ENCODE data around the gene MZB1. TPM values are rescaled to one million over a fixed set of nuclear protein-coding genes. Genes with fewer than 3 reads are reported as not detected.
"Not testable (repeated sequence)": the region's sequence is repeated elsewhere in the genome, so short reads cannot be mapped to it uniquely, and the experiment has no call there.

Gene MZB1
- total RNA-seq, 2 experiments from 2014 or later: 0.42 to 0.63 TPM

DNA sequence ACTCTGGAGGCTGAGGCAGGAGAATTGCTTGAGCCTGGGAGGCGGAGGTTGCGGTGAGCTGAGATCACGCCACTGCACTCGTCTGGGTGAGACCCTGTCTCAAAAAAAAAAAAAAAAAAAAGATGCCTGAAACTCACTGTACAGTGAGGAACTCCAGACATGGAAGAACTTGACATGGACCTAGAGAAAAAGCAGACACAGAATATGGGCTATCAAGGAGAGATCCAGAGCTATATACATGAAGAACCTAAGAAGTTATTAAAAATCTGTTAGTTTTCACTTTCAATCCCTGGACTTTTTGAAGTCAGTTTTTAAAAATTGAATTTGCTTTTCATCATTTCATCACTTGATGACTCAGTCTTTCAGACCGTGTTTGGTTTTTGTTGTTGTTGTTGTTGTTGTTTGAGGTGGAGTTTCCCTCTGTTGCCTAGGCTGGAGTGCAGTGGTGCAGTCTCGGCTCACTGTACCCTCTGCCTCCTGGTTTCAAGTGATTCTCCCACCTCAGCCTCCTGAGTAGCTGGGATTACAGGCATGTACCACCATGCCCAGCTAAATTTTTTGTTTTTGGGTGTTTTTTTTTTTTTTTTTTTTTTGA lies 27.8 kb downstream of the MZB1 start:
- POLR2A ChIA-PET: interaction anchor here (0.6 to 2.4 kb wide), 3 partner anchors 19 to 98 kb away, joined by 3 to 10 read pairs (median 4); partner anchors contain the start of gene PAIP2
- H3K4me3 Mint-ChIP-seq: no peak overlapping the region
- H3K27me3 Mint-ChIP-seq: no peaks in the 10 kb centered on the region

GRCh38 chr5:139360384-139360783 lies 29.3 kb downstream of the MZB1 start:
- H3K4me1 ChIP-seq (ENCODE audit: insufficient read depth, low read length): peaks cover 11% of the 10 kb centered on the region
- H3K36me3 ChIP-seq (ENCODE audit: insufficient read depth, low read length): peaks cover 30% of the 10 kb centered on the region
- H3K9me3 Mint-ChIP-seq: no peaks in the 10 kb centered on the region
- H3K9me3 ChIP-seq (ENCODE audit: control insufficient read depth in 1 of 2, insufficient read depth in 1 of 2, low read length in 2 of 2): no peaks in the 10 kb centered on the region
- intact Hi-C loops (cut with DNase I, micrococcal nuclease): no loop called here
- ChIA-PET CTCF (interaction anchor here (1.2 kb wide), 1 partner anchor 18 kb away, joined by 4 read pairs; the partner anchor contains the start of gene PAIP2), POLR2A (no interaction called here)
- no peaks in the 10 kb centered on the region for H3K27me3 Mint-ChIP-seq
- ATAC-seq (ENCODE audit: poor library complexity) (no peak), DNase-seq (no peak)
- TF ChIP-seq, protein P1, sequence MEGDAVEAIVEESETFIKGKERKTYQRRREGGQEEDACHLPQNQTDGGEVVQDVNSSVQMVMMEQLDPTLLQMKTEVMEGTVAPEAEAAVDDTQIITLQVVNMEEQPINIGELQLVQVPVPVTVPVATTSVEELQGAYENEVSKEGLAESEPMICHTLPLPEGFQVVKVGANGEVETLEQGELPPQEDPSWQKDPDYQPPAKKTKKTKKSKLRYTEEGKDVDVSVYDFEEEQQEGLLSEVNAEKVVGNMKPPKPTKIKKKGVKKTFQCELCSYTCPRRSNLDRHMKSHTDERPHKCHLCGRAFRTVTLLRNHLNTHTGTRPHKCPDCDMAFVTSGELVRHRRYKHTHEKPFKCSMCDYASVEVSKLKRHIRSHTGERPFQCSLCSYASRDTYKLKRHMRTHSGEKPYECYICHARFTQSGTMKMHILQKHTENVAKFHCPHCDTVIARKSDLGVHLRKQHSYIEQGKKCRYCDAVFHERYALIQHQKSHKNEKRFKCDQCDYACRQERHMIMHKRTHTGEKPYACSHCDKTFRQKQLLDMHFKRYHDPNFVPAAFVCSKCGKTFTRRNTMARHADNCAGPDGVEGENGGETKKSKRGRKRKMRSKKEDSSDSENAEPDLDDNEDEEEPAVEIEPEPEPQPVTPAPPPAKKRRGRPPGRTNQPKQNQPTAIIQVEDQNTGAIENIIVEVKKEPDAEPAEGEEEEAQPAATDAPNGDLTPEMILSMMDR (IDR thresholded peaks at IDR 0.05): no peak
- no peak overlapping the region for H3K4me3 Mint-ChIP-seq
- no peak overlapping the region for H3K27ac ChIP-seq (ENCODE audit: low read depth in 1 of 2, low read length in 2 of 2)
- peaks cover 64% of the 10 kb centered on the region for H3K36me3 Mint-ChIP-seq (ENCODE audit: low read depth)
- no peak overlapping the region for H3K27ac Mint-ChIP-seq
- H3K27me3 ChIP-seq (ENCODE audit: control insufficient read depth in 1 of 2, insufficient read depth in 2 of 2, low read length in 2 of 2): no peaks in the 10 kb centered on the region
- peaks cover 37% of the 10 kb centered on the region for H3K4me1 Mint-ChIP-seq (ENCODE audit: low read depth)
- H3K4me3 ChIP-seq (ENCODE audit: low read length): no peak overlapping the region

More for the DNA sequence above, 27.8 kb downstream of the MZB1 start:
- peaks cover 29% of the 10 kb centered on the region for H3K4me1 Mint-ChIP-seq (ENCODE audit: low read depth)
- intact Hi-C loops (cut with DNase I, micrococcal nuclease): no loop called here
- no peaks in the 10 kb centered on the region for H3K9me3 Mint-ChIP-seq
- H3K27ac ChIP-seq (ENCODE audit: low read depth in 1 of 2, low read length in 2 of 2): no peak overlapping the region
- no peak overlapping the region for H3K4me3 ChIP-seq (ENCODE audit: low read length)
- ATAC-seq (ENCODE audit: poor library complexity): no peak
- H3K36me3 ChIP-seq (ENCODE audit: insufficient read depth, low read length): peaks cover 45% of the 10 kb centered on the region
- DNase-seq: no peak
- H3K9me3 ChIP-seq (ENCODE audit: control insufficient read depth in 1 of 2, insufficient read depth in 1 of 2, low read length in 2 of 2): no peaks in the 10 kb centered on the region
- H3K27ac Mint-ChIP-seq: no peak overlapping the region
- no peaks in the 10 kb centered on the region for H3K27me3 ChIP-seq (ENCODE audit: control insufficient read depth in 1 of 2, insufficient read depth in 2 of 2, low read length in 2 of 2)
- peaks cover 70% of the 10 kb centered on the region for H3K36me3 Mint-ChIP-seq (ENCODE audit: low read depth)
- CTCF ChIA-PET: interaction anchor here (0.9 kb wide), 1 partner anchor 11 kb away, joined by 3 read pairs; no protein-coding TSS in a partner anchor
- TF ChIP-seq, protein P1 (IDR thresholded peaks at IDR 0.05): no peak
- H3K4me1 ChIP-seq (ENCODE audit: insufficient read depth, low read length): peaks cover 6% of the 10 kb centered on the region

DNA sequence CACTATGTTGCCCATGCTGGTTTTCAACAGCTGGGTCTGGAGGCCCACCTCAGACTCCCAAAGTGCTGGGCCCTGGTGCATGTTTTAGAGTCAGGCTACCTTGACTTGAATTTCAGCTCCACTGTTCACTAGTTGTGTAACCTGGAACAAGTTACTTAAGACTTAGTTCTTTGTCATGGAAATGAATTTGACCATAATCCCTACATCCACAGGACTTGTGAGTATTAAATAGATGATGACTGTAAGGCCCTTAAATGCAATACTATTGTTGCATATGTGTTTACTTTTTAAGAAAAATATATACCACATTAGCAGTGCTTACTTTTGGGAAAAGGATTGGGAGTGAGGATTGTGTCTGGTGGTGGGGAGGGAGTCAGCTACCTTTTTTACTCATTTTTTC lies 31.6 kb downstream of the MZB1 start:
- H3K27me3 ChIP-seq (ENCODE audit: control insufficient read depth in 1 of 2, insufficient read depth in 2 of 2, low read length in 2 of 2): no peaks in the 10 kb centered on the region
- DNase-seq (no peak), ATAC-seq (ENCODE audit: poor library complexity) (no peak)
- H3K36me3 Mint-ChIP-seq (ENCODE audit: low read depth): peaks cover 60% of the 10 kb centered on the region
- no peak overlapping the region for H3K4me3 Mint-ChIP-seq
- H3K4me1 ChIP-seq (ENCODE audit: insufficient read depth, low read length): peaks cover 11% of the 10 kb centered on the region
- H3K9me3 ChIP-seq (ENCODE audit: control insufficient read depth in 1 of 2, insufficient read depth in 1 of 2, low read length in 2 of 2): no peaks in the 10 kb centered on the region
- H3K4me3 ChIP-seq (ENCODE audit: low read length): no peak overlapping the region
- no peak overlapping the region for H3K27ac Mint-ChIP-seq
- H3K27me3 Mint-ChIP-seq: no peaks in the 10 kb centered on the region
- peaks cover 14% of the 10 kb centered on the region for H3K36me3 ChIP-seq (ENCODE audit: insufficient read depth, low read length)
- TF ChIP-seq, protein P1 (IDR thresholded peaks at IDR 0.05): no peak
- intact Hi-C loops (cut with DNase I, micrococcal nuclease): no loop called here
- no peak overlapping the region for H3K27ac ChIP-seq (ENCODE audit: low read depth in 1 of 2, low read length in 2 of 2)
- H3K9me3 Mint-ChIP-seq: no peaks in the 10 kb centered on the region
- POLR2A ChIA-PET: interaction anchor here (1.7 kb wide), 1 partner anchor 16 kb away, joined by 9 read pairs; the partner anchor contains the start of gene PAIP2
- peaks cover 48% of the 10 kb centered on the region for H3K4me1 Mint-ChIP-seq (ENCODE audit: low read depth)
- CTCF ChIA-PET: interaction anchor here (0.6 kb wide), 1 partner anchor 1148 kb away, joined by 3 read pairs; no protein-coding TSS in a partner anchor

DNA sequence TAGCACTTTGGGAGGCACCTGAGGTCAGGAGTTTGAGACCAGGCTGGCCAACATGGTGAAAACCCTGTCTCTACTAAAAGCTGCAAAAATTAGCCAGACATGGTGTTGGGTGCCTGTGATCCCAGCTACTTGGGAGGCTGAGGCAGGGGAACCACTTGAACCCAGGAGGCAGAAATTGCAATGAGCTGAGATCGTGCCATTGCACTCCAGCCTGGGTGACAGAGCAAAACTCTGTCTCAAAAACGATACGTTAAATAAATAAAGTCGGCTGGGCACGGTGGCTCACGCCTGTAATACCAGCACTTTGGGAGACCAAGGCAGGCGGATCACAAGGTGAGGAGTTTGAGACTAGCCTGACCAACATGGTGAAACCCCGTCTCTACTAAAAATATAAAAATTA lies 33.8 kb downstream of the MZB1 start:
- H3K4me1 ChIP-seq (ENCODE audit: insufficient read depth, low read length): peaks cover 13% of the 10 kb centered on the region
- H3K36me3 ChIP-seq (ENCODE audit: insufficient read depth, low read length): peaks cover 19% of the 10 kb centered on the region
- H3K4me3 ChIP-seq (ENCODE audit: low read length); DNase-seq; H3K4me3 Mint-ChIP-seq; intact Hi-C loops (cut with DNase I, micrococcal nuclease); H3K27me3 ChIP-seq (ENCODE audit: control insufficient read depth in 1 of 2, insufficient read depth in 2 of 2, low read length in 2 of 2); H3K27ac ChIP-seq (ENCODE audit: low read depth in 1 of 2, low read length in 2 of 2); H3K27ac Mint-ChIP-seq; H3K9me3 Mint-ChIP-seq; ATAC-seq (ENCODE audit: poor library complexity); H3K9me3 ChIP-seq (ENCODE audit: control insufficient read depth in 1 of 2, insufficient read depth in 1 of 2, low read length in 2 of 2); CTCF ChIA-PET; H3K27me3 Mint-ChIP-seq: not testable (repeated sequence)
- POLR2A ChIA-PET: interaction anchor here (0.6 kb wide), 1 partner anchor 32 kb away, joined by 3 read pairs; no protein-coding TSS in a partner anchor
- H3K36me3 Mint-ChIP-seq (ENCODE audit: low read depth): peaks cover 65% of the 10 kb centered on the region
- H3K4me1 Mint-ChIP-seq (ENCODE audit: low read depth): peaks cover 59% of the 10 kb centered on the region

Data from CD4-positive, alpha-beta T cell (primary cell).